H1 (cell line): Measurements from ENCODE around the gene DENND2D. TPM values are rescaled to one million over a fixed set of nuclear protein-coding genes. Genes with fewer than 3 reads are reported as not detected.

Experiments used
- BACH1 ChIP-seq: IDR thresholded peaks from 2 replicates; pipeline ENCODE4 v1.6.1; 2012; ENCODE audit warnings: low read length, improper control_type of control experiment
- CHD2 ChIP-seq: IDR thresholded peaks from 2 replicates; pipeline ENCODE4 v1.6.1; 2012; ENCODE audit warnings: low read length, improper control_type of control experiment
- CTBP2 ChIP-seq: IDR thresholded peaks from 2 replicates; pipeline ENCODE4 v1.7.0; 2011; ENCODE audit warnings: borderline replicate concordance, mild to moderate bottlenecking, moderate library complexity, mixed read lengths, low read length; ENCODE audit not compliant: insufficient read depth, insufficient read length
- polyA plus RNA-seq, 7 experiments: library from polyadenylated mRNA; depleted of rRNA in 3 of 7; stranded (reverse) in 5 of 7; unstranded in 2 of 7; fragments of >200 nt in 5 of 7; fragments of 200-250 nt in 2 of 7; gene quantifications; 1 replicate in 5 of 7; 2 replicates in 1 of 7; 4 replicates in 1 of 7; pipeline versions ENCODE4 v1.2.1 to v1.2.3, GENCODE V29; 2011 to 2013; ENCODE audit warnings: missing spikeins in 2 of 7, mixed read lengths in 2 of 7
- total RNA-seq: library from RNA; stranded (reverse); fragmentation: NEBNext Ultra II Directional; extraction: Animal tissue kit (Norgen Biotek cat#: 25700); gene quantifications from 2 replicates; pipeline ENCODE4 v1.2.1, GENCODE V29; 2021

The DENND2D gene
- total and polyA plus RNA-seq, 2 of the 8 experiments (the other 6 are each of a cell fraction or from before 2014, with no cell fraction given) = 0.58 to 1.6 TPM

DNA sequence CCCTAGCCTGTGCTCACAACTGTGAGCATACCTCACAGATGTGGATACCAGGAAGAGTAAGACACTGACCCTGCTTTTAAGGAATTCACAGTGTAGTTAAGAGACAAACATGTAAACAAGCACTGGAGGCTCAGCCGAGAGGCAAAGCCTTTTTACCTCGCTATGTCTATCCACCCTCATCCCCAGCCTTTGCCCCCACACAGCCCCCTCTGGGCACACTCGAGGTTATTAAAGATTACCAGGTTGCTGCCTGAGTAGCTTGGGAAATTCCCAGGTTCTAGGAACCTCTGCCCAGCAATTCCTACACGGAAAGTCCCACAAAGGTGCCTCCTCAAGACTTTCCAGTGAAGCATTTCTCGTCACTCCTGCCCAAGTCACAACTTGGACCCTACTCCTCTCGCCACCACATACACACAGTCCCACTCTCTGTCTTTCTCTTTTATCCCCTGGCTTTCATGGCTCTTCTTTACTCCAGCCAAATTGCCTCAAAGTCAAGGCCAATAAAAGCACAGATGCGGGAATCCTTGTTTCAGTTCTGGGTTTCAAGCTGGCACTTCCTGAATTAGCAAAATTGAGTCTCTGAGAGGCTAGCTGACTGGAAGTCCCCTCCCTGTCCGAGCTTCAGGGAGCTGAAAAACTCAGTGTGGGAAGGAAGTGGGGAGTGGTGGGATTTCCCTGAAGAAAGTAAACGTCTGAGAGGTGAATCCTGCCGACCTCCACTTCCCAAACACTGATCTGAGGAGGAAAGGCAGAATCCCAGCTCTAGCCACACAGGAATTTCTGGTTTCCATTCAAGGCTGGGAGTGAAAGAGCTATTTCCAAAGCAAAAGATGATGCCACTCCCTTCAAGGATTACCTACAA, 7.6 kb downstream of the DENND2D start (continued):
- TF ChIP-seq BACH1 (no peak), CTBP2 (no peak), CHD2 (no peak)
